ENCODE results near the gene SIM2.

SIM2 gene

DNA sequence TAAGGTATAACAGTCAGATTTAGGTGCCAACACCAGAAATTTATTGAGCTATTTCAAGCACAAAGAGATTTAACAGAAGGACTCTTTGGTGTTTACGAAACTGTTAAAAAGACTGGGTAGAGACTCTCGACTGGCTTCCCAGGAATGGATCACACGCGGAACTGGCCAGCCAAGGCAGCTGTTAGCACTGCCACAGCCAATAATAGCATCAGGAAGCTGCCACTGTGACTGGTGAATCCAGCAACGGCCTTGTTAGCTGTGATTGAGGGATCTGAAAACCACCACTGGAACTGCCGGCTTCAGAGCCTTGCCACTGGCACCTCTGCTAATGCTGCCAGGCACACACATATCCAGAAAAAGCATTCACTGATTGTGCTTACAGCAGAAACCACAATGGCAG, 10.6 kb upstream of the SIM2 start:
- DNase-seq, result no peak

- DNase-seq, result no peak
These were observed 9.6 kb upstream of the SIM2 start for GRCh38 chr21:36689324-36689723.

DNA sequence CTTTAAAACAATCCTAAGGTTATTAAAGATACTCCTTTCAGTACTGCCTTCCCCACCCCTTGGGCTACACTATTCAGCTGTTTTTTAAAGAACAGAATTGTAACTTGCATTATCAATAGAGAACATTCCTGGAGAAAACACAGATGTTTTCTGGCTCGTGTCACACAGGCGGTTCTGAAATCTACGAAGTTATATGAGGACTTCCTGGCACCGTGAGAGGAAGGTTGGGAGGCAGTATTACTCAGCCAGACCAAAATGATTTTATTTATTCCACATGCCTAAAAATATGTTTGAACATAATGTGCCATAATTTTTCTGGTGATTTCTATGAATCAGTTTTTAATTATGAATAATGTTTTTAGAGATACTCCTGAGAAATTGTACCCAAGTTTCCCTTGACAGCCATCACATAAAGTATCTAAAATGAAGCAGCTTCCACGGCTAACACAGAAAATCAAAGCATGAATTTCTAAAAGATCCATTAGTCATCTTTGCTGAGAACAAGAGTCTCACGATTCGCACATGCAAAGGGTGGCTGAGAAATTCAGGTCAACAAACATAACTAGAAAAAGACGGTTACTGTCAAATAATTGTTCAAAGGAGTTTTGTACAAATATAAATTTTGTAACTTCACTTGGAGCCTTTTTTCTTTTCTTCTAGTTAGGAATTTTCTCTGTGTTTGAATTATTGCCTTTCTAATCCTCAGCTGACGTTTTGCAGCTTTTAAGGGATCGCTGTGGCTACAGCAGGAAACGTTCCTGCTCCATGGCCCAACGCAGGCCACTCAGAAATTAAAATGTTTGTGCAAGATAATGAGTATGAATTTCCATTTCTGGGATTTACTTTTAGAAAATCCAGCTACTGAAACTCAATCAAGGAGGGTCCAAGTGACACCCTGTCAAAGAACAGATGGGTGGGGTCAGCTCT, 8.0 kb upstream of the SIM2 start:
- no peak for DNase-seq

- no peak for DNase-seq
These were observed 7.3 kb upstream of the SIM2 start for GRCh38 chr21:36691555-36692041.

DNA sequence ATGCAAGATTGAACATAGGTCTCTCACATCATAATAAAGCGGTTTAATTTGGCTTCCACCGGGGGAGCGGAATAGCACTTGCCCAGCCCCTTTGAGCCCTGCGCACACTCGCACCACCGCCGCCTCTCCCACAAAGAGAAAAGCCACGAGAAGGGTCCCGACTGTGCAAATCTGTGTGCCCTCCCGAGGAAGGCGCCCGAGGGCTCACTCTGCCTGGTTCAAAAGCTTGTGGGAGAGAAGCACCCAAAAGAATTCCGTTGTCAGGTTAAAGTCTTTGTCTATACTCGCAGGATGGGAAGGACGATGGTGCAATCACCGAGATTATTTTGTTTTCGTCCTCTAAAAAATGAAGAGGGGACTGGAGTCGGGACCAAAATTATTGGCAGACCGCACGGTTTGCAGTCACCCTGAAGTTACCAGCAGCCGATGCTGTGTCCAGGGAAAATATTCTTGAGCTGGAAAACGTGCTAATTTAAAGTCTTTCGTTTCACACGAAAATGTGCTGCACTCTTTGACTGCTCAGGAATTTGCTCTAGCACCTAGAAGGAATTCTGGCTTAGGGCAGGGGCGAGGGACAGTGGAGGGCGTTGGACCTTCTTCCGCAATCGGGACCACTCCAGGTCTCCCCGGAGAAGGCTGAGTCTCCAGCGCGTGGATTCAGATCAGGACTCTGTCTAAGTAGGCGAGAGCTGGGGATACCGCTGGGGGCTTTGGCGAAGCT, 6.6 kb upstream of the SIM2 start:
- DNase-seq, result no peak

DNA sequence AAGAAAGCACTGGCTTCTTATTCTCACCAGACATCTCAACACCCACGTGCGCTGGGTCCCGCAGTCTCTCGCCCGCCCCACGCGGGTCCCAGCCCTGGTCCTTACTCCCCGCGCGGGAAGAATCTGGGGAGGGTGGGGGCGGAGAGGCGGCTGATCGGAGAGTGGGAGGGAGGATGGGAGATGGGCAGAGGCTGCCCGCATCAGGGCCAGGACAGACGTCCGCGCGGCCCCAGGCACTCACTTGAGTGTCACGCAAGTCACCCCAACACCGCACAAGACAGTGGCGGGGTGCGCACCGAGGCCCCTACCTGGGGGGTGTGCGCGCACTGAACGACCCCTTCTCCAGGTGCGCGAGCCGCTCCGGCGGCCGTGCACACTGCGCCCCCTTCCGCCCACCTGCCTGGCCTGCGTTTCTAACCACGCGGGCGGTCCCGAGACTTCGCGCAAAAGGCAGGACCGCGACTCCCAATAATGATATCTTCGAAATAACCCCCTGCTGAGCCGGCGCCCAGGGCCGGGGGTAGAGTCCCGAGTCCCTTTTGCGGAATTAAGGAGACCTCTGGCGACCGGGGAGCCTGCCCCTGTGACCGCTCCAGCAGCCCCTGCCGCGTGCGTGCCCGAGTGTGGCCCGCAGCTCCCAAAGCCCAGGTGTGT, 6.0 kb upstream of the SIM2 start:
- no peak for DNase-seq

GRCh38 chr21:36693489-36694030, 5.4 kb upstream of the SIM2 start:
- no peak for DNase-seq

- DNase-seq, result no peak
These were observed 4.8 kb upstream of the SIM2 start for GRCh38 chr21:36694031-36694515.

DNA sequence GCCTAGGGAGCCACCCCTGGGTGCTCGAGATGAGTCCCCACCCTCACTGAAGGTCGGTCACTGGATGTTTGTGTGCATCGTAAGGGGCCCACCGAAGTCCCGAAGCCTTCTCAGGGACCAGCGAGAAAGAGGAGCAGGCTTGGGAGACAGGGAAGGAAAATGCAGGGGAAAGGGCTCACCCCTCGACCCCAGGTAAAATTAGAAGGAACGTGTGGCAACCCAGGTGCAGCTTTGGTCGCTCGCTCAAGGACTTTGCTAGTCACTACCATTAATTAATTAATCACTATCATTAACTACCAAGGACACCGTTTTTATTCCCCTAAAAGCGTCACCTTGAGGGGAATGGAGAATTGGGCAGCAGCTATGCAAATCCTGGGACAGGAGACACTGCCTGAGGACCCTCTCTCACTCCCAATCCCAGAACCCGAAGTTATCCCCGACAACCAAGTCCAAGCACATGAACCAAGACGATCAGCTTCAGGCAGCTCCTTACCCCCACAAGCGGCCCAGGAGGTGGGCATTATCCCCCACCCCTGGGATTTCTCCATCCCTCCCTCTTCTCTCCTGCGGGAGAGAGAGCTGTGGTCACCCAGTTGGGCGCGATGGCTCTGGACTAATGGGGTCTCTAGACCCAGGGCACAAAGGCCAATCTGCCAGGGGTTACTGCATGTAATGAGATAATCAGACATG, 4.2 kb upstream of the SIM2 start:
- no peak for DNase-seq

- no peak for DNase-seq
These were observed 3.7 kb upstream of the SIM2 start for GRCh38 chr21:36695283-36695634.

GRCh38 chr21:36695671-36696389, 3.1 kb upstream of the SIM2 start:
- no peak for DNase-seq

DNA sequence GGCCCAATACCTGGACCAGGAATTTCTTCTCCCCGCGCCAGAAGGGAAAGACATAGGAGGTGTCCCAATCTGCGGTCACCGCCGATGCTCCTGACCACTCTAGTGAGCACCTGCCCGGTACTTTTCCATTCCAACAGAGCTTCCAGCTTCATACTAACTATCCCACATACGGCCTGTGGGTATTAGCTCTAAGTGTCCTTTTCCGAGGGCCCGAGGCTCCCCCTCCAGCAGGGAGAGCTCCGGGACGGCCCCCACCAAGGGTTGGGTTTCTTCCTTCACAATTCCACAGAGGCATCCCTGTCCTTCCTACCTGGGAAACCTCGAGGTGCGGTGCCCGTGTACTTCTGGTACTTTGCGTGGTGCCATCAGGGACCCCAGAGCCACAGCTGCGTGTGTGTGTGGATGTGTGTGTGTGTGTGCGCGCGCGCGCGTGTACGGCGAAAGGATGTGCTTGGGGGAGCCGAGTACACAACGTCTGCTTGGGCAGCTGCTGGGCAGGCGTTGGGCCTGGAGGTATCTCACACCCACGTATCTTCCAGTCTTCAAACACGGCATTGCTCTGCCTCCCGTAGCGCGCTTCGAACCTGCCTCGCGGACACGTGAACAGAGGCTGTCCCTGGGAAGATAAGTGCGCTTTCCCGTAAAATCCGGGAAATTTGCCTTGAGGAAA, 2.4 kb upstream of the SIM2 start:
- DNase-seq, result no peak

DNA sequence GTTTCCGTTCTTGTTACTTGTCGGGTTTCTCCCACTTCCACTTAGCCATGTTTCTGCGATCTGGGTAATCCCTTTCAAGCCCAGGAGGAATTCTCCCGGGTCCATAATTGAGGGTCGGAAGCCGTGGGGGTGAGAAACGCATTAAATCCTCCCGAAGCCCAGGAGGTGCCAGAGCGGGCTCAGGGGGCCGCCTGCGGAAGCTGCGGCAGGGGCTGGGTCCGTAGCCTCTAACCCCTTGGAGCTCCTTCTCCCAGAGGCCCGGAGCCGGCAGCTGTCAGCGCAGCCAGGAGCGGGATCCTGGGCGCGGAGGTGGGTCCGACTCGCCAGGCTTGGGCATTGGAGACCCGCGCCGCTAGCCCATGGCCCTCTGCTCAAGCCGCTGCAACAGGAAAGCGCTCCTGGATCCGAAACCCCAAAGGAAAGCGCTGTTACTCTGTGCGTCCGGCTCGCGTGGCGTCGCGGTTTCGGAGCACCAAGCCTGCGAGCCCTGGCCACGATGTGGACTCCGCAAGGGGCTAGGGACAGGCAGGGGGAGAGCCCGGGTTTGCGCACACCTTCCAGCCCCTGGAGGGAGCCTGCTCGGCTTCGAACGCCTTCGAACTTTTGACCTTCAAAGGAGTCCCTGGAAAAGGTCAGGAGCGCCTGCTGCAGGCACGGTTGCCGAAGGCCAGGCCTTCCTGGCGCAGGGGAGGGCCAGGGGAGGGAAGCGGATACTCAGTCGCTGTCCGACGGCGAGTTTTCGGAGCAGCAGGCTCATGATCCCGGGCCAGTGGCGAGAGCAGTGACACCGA, 1.7 kb upstream of the SIM2 start:
- DNase-seq, result no peak

DNA sequence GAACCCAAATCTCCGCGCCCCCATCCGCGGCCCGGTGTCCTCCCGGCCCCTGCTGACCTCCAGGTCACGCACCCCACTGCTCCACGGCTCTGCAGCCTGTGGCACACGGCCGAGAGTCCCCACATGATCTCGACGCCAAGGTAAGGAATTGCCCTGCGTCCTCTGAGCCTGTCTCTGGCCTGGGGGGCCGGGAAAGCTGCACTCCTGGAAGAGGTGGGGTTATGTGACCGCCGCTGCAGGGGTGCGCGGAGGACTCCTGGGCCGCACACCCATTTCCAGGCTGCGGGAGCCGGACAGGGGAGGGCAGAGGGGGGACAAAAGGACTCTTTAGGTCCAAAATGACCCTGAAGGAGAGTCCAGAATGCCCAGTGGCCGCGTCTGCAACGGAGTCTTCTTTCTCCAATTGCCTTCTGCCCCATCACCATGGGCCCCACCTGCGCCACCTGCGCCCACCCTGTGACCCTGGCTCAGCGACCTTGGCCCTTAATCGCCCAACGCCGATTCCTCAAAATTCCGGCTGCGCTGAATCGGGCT, 997 bp upstream of the SIM2 start:
- DNase-seq, result no peak

GRCh38 chr21:36698385-36698980, 432 bp upstream of the SIM2 start:
- no peak for DNase-seq

DNA sequence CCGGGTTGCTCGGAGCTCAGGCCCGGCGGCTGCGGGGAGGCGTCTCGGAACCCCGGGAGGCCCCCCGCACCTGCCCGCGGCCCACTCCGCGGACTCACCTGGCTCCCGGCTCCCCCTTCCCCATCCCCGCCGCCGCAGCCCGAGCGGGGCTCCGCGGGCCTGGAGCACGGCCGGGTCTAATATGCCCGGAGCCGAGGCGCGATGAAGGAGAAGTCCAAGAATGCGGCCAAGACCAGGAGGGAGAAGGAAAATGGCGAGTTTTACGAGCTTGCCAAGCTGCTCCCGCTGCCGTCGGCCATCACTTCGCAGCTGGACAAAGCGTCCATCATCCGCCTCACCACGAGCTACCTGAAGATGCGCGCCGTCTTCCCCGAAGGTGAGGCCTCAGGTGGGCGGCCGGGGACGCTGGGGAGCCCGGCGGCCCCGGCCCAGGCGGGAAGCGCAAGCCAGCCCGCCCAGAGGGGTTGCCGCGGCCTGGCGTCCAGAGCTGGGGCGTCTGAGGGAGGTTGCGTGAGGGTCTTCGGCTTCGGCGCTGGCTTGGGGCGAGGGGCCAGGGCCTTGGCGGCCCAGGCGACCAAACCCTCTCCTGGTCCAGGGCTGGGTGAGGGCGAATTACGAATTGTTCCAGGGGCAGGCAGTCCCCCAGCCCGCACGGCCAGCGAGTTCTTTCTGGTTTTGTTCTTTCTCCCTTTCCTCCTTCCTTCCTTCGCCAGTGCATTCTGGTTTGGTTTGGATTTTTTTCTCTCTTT, 805 bp downstream of the SIM2 start:
- no peak for DNase-seq

DNA sequence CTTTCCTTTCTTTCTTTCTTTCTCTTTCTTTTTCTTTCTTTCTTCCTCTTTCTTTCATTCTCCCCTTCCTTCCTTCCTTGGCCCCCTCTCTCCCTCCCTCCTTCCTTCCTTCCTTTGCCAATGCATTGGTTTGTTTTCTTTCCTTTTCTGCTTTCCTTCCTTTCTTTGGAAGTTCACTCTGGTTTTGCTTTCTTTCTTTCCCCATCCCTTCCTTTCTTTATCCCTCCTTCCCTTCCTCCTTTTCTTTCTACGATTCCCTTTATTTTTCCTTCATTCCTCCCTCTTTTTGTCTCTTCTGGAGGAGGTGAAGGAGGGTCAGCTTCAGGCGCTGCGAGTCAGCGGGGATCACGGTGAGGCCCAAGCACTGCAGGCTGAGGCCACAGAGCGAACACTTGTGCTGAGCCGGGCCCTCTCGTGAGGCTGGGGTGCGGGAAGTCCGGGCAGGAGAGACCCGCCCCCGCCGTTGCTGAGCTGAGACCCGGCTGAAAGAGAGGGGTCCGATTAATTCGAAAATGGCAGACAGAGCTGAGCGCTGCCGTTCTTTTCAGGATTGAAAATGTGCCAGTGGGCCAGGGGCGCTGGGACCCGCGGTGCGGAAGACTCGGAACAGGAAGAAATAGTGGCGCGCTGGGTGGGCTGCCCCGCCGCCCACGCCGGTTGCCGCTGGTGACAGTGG, 1.5 kb downstream of the SIM2 start:
- DNase-seq, result no peak
